Prostate gland (tissue), 2 donors: ENCODE results near the gene LHFPL3. TPM values are rescaled to one million over a fixed set of nuclear protein-coding genes. Genes with fewer than 3 reads are reported as not detected.

ENCODE experiments used
- DNase-seq: peaks from one replicate; pipeline ENCODE4 v3.0.0-alpha.2; 2019; ENCODE audit warnings: low spot score
- H3K27ac ChIP-seq, 2 donors: fragments of 200-600 bp; sonication (generic); 2 replicates each; pipeline ENCODE4 v1.5.1; 2017 to 2019
- H3K27me3 ChIP-seq: fragments of 200-600 bp; sonication (generic); replicated peaks from 2 replicates; pipeline ENCODE4 v1.5.1; 2019; ENCODE audit not compliant: insufficient read depth
- H3K36me3 ChIP-seq, 2 donors: fragments of 200-600 bp; sonication (generic); 1 replicate in 1 of 2; 2 replicates in 1 of 2; pipeline versions ENCODE4 v1.5.1 to v1.8.1; 2017 to 2019
- H3K4me1 ChIP-seq: fragments of 200-600 bp; sonication (generic); replicated peaks from 2 replicates; pipeline ENCODE4 v1.5.1; 2019
- H3K4me3 ChIP-seq, 2 donors: fragments of 200-600 bp; sonication (generic); 2 replicates each; pipeline ENCODE4 v1.5.1; 2017 to 2019
- H3K9me3 ChIP-seq: fragments of 200-600 bp; sonication (generic); 2 replicates; pipeline ENCODE4 v1.5.1; 2017
- POLR2A ChIP-seq: fragments of 450-650 bp; IDR thresholded peaks from one replicate; pipeline ENCODE4 v1.6.1; 2016; ENCODE audit warnings: antibody characterized with exemption, mild to moderate bottlenecking
- POLR2AphosphoS5 ChIP-seq: sonication (generic); formaldehyde crosslinking; IDR thresholded peaks from one replicate; pipeline ENCODE4 v1.6.1; 2017; ENCODE audit warnings: antibody characterized with exemption
- WGBS: methylation state at CpG from one replicate; pipeline ENCODE4 v1.1.5; 2018; 5-methylcytosine and 5-hydroxymethylcytosine counted together
- intact Hi-C: fragments of 100-400 bp; cut with DNase I; formaldehyde crosslinking; loops from one replicate; pipeline ENCODE4 v1.14.2; 2022
- total RNA-seq, 2 donors: library from RNA; depleted of rRNA; stranded (reverse); fragments of >200 nt; gene quantifications; one replicate each; pipeline ENCODE4 v1.1.0, GENCODE V29; 2016
- TF ChIP-seq, protein P1 (sequence below), 4 experiments: fragments of 200-600 bp in 2 of 4; fragments of 450-650 bp in 2 of 4; sonication (generic) in 2 of 4; IDR thresholded peaks; 1 replicate in 3 of 4; 2 replicates in 1 of 4; pipeline ENCODE4 v1.5.1; 2016 to 2019; ENCODE audit warnings: antibody characterized with exemption in 4 of 4, mild to moderate bottlenecking in 2 of 4, moderate library complexity in 2 of 4

LHFPL3 gene
- total RNA-seq, 2 donors from 2014 or later: 0.14 TPM; not detected in 1

DNA sequence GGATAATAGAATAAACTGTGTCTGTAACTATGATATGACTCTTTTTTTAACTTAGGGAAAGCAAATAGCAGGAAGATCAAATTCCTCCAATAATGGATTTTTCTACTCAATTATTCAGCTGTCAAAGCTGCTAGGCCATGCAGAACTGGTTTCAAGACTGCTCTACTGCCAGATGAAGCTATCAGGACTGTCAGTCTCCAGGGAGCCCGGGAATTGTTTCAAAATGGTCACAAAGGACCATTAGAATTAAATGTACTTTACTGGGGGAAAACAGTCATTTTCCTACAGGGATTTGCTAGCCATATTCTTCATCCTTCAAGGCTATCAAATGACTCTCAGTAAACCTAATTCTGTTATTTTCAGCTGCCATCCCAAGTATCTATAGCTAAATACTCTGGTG is 276.3 kb downstream of the LHFPL3 start:
- no peaks in the 10 kb centered on the region for H3K4me1 ChIP-seq
- H3K36me3 ChIP-seq: no peaks in the 10 kb centered on the region
- TF ChIP-seq POLR2AphosphoS5 (no peak), POLR2A (no peak)
- TF ChIP-seq, protein P1, sequence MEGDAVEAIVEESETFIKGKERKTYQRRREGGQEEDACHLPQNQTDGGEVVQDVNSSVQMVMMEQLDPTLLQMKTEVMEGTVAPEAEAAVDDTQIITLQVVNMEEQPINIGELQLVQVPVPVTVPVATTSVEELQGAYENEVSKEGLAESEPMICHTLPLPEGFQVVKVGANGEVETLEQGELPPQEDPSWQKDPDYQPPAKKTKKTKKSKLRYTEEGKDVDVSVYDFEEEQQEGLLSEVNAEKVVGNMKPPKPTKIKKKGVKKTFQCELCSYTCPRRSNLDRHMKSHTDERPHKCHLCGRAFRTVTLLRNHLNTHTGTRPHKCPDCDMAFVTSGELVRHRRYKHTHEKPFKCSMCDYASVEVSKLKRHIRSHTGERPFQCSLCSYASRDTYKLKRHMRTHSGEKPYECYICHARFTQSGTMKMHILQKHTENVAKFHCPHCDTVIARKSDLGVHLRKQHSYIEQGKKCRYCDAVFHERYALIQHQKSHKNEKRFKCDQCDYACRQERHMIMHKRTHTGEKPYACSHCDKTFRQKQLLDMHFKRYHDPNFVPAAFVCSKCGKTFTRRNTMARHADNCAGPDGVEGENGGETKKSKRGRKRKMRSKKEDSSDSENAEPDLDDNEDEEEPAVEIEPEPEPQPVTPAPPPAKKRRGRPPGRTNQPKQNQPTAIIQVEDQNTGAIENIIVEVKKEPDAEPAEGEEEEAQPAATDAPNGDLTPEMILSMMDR (IDR thresholded peaks at IDR 0.05): no peak
- no peaks in the 10 kb centered on the region for H3K9me3 ChIP-seq
- no peak overlapping the region for H3K27ac ChIP-seq
- intact Hi-C loops: no loop called here
- DNase-seq: no peak
- no peaks in the 10 kb centered on the region for H3K27me3 ChIP-seq
- no peak overlapping the region for H3K4me3 ChIP-seq
- WGBS: 43% methylated on average over 1 of the region's 1 CpG

DNA sequence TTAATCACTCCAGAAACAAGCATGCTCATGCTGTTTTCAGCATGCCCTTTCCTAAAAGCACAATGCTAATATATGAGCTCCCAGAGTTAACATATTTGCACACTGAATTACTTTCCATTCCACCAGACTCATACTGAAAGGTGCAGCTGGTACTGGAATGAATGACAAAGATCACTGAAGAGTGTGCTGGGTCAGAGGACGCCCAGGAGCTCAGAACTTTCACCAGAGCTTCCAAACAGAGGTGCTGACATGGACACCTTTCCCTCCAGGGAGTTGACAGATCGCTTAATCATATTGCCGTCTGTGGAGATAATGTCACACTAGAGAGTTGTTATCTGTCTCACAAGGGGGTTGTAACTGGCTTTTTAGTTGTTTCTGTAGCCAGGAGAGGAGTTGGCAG is 292.9 kb downstream of the LHFPL3 start:
- Histone ChIP-seq H3K27ac (no peak overlapping the region), H3K4me1 (no peaks in the 10 kb centered on the region), H3K9me3 (no peaks in the 10 kb centered on the region), H3K36me3 (no peaks in the 10 kb centered on the region), H3K27me3 (no peaks in the 10 kb centered on the region), H3K4me3 (no peak overlapping the region)
- TF ChIP-seq POLR2A: no peak
- TF ChIP-seq, protein P1 (IDR thresholded peaks at IDR 0.05): no peak
- DNase-seq: no peak
- intact Hi-C loops: no loop called here
- 44% methylated on average over 3 of the region's 3 CpGs for WGBS

DNA sequence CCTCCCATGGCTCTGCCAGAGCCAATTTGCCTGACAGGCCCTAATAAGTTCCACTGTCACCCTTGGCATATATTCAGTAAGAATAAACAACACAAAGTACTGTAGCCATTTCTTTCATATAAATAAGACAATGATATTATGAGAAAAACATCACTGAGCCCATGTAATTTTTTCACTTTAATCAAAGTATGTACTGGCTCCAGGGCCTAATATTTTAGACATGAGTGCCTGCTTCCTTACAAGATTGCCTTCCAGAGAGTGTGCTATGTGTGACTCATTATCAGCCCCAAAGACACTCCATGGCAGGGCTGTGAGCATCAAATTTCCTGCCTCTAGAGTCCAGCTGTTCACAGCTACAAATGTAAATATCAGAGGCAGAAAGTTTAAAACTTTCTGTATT is 297.6 kb downstream of the LHFPL3 start:
- Histone ChIP-seq H3K9me3 (no peaks in the 10 kb centered on the region), H3K27ac (no peak overlapping the region), H3K4me3 (no peak overlapping the region), H3K4me1 (no peaks in the 10 kb centered on the region), H3K27me3 (no peaks in the 10 kb centered on the region), H3K36me3 (no peaks in the 10 kb centered on the region)
- DNase-seq: no peak
- intact Hi-C loops: no loop called here
- TF ChIP-seq POLR2A (no peak), POLR2AphosphoS5 (no peak)
- TF ChIP-seq, protein P1 (IDR thresholded peaks at IDR 0.05): no peak

DNA sequence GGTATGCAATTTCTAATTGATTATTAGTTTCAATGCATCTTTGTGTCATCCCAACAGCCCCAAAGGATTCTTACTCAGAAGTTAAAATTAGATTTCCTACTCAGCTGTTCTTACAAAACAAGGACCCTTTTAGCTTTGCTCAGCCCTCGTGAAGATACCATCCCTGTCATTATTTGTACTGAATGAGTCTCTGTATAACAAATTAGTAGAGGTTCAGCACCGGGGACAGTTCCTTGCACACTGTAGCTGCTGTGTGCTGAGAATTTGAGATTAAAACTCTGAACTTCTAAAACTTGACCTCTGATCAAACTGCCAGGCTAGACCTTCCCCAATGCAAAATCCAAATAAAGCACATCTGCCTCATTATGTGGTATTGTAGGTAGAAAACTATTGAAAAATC is 299.1 kb downstream of the LHFPL3 start:
- Histone ChIP-seq H3K36me3 (no peaks in the 10 kb centered on the region), H3K4me1 (no peaks in the 10 kb centered on the region), H3K4me3 (no peak overlapping the region), H3K27me3 (no peaks in the 10 kb centered on the region), H3K9me3 (no peaks in the 10 kb centered on the region), H3K27ac (no peak overlapping the region)
- DNase-seq: no peak
- TF ChIP-seq POLR2AphosphoS5 (no peak), POLR2A (no peak)
- TF ChIP-seq, protein P1 (IDR thresholded peaks at IDR 0.05): no peak
- 2% methylated on average over 2 of the region's 2 CpGs for WGBS
- intact Hi-C loops: no loop called here

DNA sequence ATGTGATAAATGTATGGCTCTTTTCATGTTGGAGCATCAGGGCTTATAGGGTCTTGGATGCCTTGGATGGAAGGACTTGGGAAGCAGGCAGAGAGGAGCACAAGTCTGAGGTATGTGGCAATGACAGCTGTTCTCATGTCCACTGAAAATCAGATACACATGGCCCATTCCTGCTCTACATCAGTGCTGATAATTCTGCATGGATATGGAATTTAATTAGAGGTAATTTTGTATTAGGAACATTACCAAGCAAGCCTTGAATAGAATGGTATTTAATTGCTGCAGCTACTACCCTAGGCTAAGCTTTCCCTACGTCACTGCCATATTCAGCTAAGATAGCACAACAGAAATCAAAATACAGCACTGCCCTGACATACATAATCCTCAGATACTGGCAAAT is 299.6 kb downstream of the LHFPL3 start:
- H3K36me3 ChIP-seq: no peaks in the 10 kb centered on the region
- H3K4me3 ChIP-seq: no peak overlapping the region
- no peaks in the 10 kb centered on the region for H3K9me3 ChIP-seq
- 73% methylated on average over 1 of the region's 1 CpG for WGBS
- no peak for DNase-seq
- H3K27ac ChIP-seq: no peak overlapping the region
- H3K27me3 ChIP-seq: no peaks in the 10 kb centered on the region
- no peaks in the 10 kb centered on the region for H3K4me1 ChIP-seq
- TF ChIP-seq POLR2A: no peak
- TF ChIP-seq POLR2AphosphoS5: no peak
- TF ChIP-seq, protein P1 (IDR thresholded peaks at IDR 0.05): no peak
- intact Hi-C loops: no loop called here
